ENCODE measurements around the gene COL4A6. TPM values are rescaled to one million over a fixed set of nuclear protein-coding genes. Genes with fewer than 3 reads are reported as not detected.

The COL4A6 gene
- total and polyA plus RNA-seq, 2 of the 8 experiments (the other 6 are each of a cell fraction or from before 2014, with no cell fraction given), result 5.9 to 11.8 TPM

- CTCF ChIA-PET (ENCODE audit: partially characterized antibody), result interaction anchor here (0.7 to 1.6 kb wide), 2 partner anchors 10 to 718 kb away, joined by 3 to 7 read pairs; no protein-coding TSS in a partner anchor
- H2AFZ ChIP-seq (ENCODE audit: low read length), result no peak overlapping the region
- no peak overlapping the region for H3K9ac ChIP-seq (replicated peaks in 1 of 4; ENCODE audit: extremely low read depth in 1 of 4, low read depth in 3 of 4, low read length in 3 of 4)
Measured at GRCh38 chrX:108132876-108133275, 305.3 kb downstream of the COL4A6 start.

More at GRCh38 chrX:108132876-108133275, 305.3 kb downstream of the COL4A6 start:
- no peak overlapping the region for H3K4ac ChIP-seq (replicated peaks; ENCODE audit: insufficient read length, low read depth, low read length)
- H3K79me2 ChIP-seq (ENCODE audit: control insufficient read depth in 1 of 2, insufficient read depth in 2 of 2, low read length in 2 of 2), result no peaks in the 10 kb centered on the region
- no peak overlapping the region for H2BK120ac ChIP-seq (replicated peaks; ENCODE audit: low read depth, low read length)
- H3K27ac ChIP-seq (ENCODE audit: low read depth, low read length), result no peak overlapping the region
- H3K4me3 ChIP-seq (ENCODE audit: extremely low read depth in 1 of 4, insufficient read depth in 2 of 4, low read depth in 3 of 4, low read length in 4 of 4), result no peak overlapping the region
- no peak overlapping the region for H2AK5ac ChIP-seq (ENCODE audit: low read depth, low read length)
- TF ChIP-seq CHD1 (IDR thresholded peaks at IDR 0.05; ENCODE audit: low read depth, low read length), result no peak
- TF ChIP-seq SRF (IDR thresholded peaks at IDR 0.05; ENCODE audit: low read depth, low read length), result no peak
- no peak for TF ChIP-seq CTBP2 (IDR thresholded peaks at IDR 0.05; ENCODE audit: borderline replicate concordance, insufficient read depth, insufficient read length, low read length)
- no peak for TF ChIP-seq CTCF (IDR thresholded peaks at IDR 0.05; ENCODE audit: control extremely low read depth in 1 of 3, insufficient read depth in 1 of 3, low read depth in 1 of 3, low read length in 3 of 3)
- TF ChIP-seq BRCA1 (IDR thresholded peaks at IDR 0.05; ENCODE audit: low read depth, low read length), result no peak
- TF ChIP-seq, protein P1, sequence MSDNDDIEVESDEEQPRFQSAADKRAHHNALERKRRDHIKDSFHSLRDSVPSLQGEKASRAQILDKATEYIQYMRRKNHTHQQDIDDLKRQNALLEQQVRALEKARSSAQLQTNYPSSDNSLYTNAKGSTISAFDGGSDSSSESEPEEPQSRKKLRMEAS (IDR thresholded peaks at IDR 0.05), result no peak
- no peak for TF ChIP-seq SP1 (IDR thresholded peaks at IDR 0.05; ENCODE audit: low read depth, low read length)
- no peak for TF ChIP-seq YY1 (IDR thresholded peaks at IDR 0.05; ENCODE audit: low read depth, low read length)
- no peak overlapping the region for H2BK5ac ChIP-seq (ENCODE audit: low read depth, low read length)
- H3K4me1 ChIP-seq (replicated peaks in 1 of 4; ENCODE audit: control insufficient read depth in 3 of 4, insufficient read depth in 4 of 4, low read length in 3 of 4), result no peaks in the 10 kb centered on the region
- FAIRE-seq (no peak), DNase-seq (ENCODE audit: low read depth in 1 of 2, low spot score in 2 of 2) (no peak)
- no peak overlapping the region for H4K5ac ChIP-seq (ENCODE audit: insufficient read length, low read depth, low read length)
- no peak overlapping the region for H4K91ac ChIP-seq (replicated peaks; ENCODE audit: insufficient read length, low read length)
- POLR2A ChIA-PET (ENCODE audit: partially characterized antibody), result no interaction called here
- no peak overlapping the region for H3K14ac ChIP-seq (ENCODE audit: insufficient read length)
- no peak overlapping the region for H3K4me2 ChIP-seq (ENCODE audit: insufficient read depth in 1 of 2, low read depth in 2 of 2, low read length in 2 of 2)
- no peak overlapping the region for H3K18ac ChIP-seq (ENCODE audit: extremely low read depth, low read length)
- no peak overlapping the region for H2BK20ac ChIP-seq (ENCODE audit: low read length)
- H4K20me1 ChIP-seq (replicated peaks in 1 of 2; ENCODE audit: control insufficient read depth in 1 of 2, insufficient read depth in 2 of 2, low read length in 2 of 2), result no peaks in the 10 kb centered on the region
- H3K56ac ChIP-seq (replicated peaks; ENCODE audit: insufficient read length, low read depth, low read length), result no peak overlapping the region
- 94% methylated on average over 2 of the region's 2 CpGs; no CpG with 5 or more reads in 1 of the 2 experiments for WGBS, 2 experiments (ENCODE audit: extremely low coverage in 1 of 2, insufficient coverage in 1 of 2, insufficient read length in 1 of 2, insufficient replicate concordance in 2 of 2, low coverage in 1 of 2, low lambda C conversion rate in 2 of 2, missing lambda C conversion rate in 1 of 2)
- H4K8ac ChIP-seq (ENCODE audit: extremely low read depth, insufficient read depth, low read length), result no peak overlapping the region
- H3K9me3 ChIP-seq (ENCODE audit: insufficient read depth in 2 of 2, low read depth in 1 of 2, low read length in 1 of 2), result no peaks in the 10 kb centered on the region
- H3K36me3 ChIP-seq (ENCODE audit: control insufficient read depth in 2 of 4, insufficient read depth in 4 of 4, low read length in 3 of 4), result no peaks in the 10 kb centered on the region
- H2BK15ac ChIP-seq (ENCODE audit: low read length), result no peak overlapping the region
- H2BK12ac ChIP-seq (ENCODE audit: low read depth, low read length), result no peak overlapping the region
- no peaks in the 10 kb centered on the region for H3K27me3 ChIP-seq (replicated peaks in 1 of 4; ENCODE audit: control insufficient read depth in 3 of 4, extremely low read depth in 1 of 4, insufficient read depth in 3 of 4, low read length in 3 of 4)
- H3K23me2 ChIP-seq (ENCODE audit: low read depth, low read length), result no peaks in the 10 kb centered on the region
- H3K23ac ChIP-seq (ENCODE audit: insufficient read length), result no peak overlapping the region
- no peaks in the 10 kb centered on the region for H3K79me1 ChIP-seq (ENCODE audit: low read depth, low read length)

Data from H1 (cell line).